Transverse colon (tissue), 4 donors: ENCODE data around the gene TRIM33. TPM values are rescaled to one million over a fixed set of nuclear protein-coding genes. Genes with fewer than 3 reads are reported as not detected.
A peak's percentile ranks its signal among the peaks of the same experiment; 100 is the strongest.

Experiments
- DNase-seq: peaks from one replicate; pipeline ENCODE4 v3.0.0-alpha.2; 2019
- H3K27ac ChIP-seq, 4 donors: fragments of 200-600 bp; sonication (generic); 2 replicates each; pipeline ENCODE4 v1.5.1; 2016 to 2018; ENCODE audit warnings: inconsistent platforms in 4 of 4
- H3K27me3 ChIP-seq: fragments of 200-600 bp; sonication (generic); 2 replicates; pipeline ENCODE4 v1.5.1; 2017; ENCODE audit warnings: inconsistent platforms
- H3K36me3 ChIP-seq, 4 donors: fragments of 200-600 bp; sonication (generic); 2 replicates each; pipeline ENCODE4 v1.5.1; 2017 to 2019; ENCODE audit warnings: inconsistent platforms in 4 of 4
- H3K4me1 ChIP-seq, 4 donors: fragments of 200-600 bp; sonication (generic); 2 replicates each; pipeline ENCODE4 v1.5.1; 2017 to 2020; ENCODE audit warnings: inconsistent platforms in 4 of 4
- H3K4me3 ChIP-seq, 4 donors: fragments of 200-600 bp; sonication (generic); 1 replicate in 1 of 4; 2 replicates in 3 of 4; pipeline versions ENCODE4 v1.5.1 to v1.6.1; 2017 to 2019; ENCODE audit warnings: inconsistent platforms in 4 of 4
- H3K9me3 ChIP-seq, 2 donors: fragments of 200-600 bp; sonication (generic); 2 replicates each; pipeline ENCODE4 v1.5.1; 2017 to 2019; ENCODE audit warnings: inconsistent platforms in 2 of 2
- CTCF ChIP-seq, 5 experiments: fragments of 200-600 bp in 3 of 5; fragments of 450-650 bp in 2 of 5; sonication (generic) in 3 of 5; IDR thresholded peaks; 1 replicate in 2 of 5; 2 replicates in 3 of 5; pipeline ENCODE4 v1.5.1; 2016 to 2017; ENCODE audit warnings: antibody characterized with exemption in 5 of 5, inconsistent platforms in 3 of 5, mild to moderate bottlenecking in 2 of 5, moderate library complexity in 1 of 5
- EP300 ChIP-seq: sonication (generic); formaldehyde crosslinking; IDR thresholded peaks from one replicate; pipeline ENCODE4 v1.6.1; 2017; ENCODE audit warnings: antibody characterized with exemption, low read depth
- POLR2A ChIP-seq: fragments of 450-650 bp; IDR thresholded peaks from one replicate; pipeline ENCODE4 v1.6.1; 2016; ENCODE audit warnings: antibody characterized with exemption, mild to moderate bottlenecking, moderate library complexity
- POLR2AphosphoS5 ChIP-seq, 3 donors: sonication (generic); formaldehyde crosslinking; IDR thresholded peaks; one replicate each; pipeline ENCODE4 v1.6.1; 2016; ENCODE audit warnings: antibody characterized with exemption in 3 of 3
- WGBS, 2 donors: methylation state at CpG; one replicate each; pipeline ENCODE4 v1.1.5; 2018; ENCODE audit warnings: low coverage in 1 of 2; 5-methylcytosine and 5-hydroxymethylcytosine counted together
- in situ Hi-C, 4 donors: fragments of 200-750 bp; cut with MboI; loops; one replicate each; pipeline versions ENCODE4 v1.15.0 to v1.15.1; 2017; ENCODE audit warnings: low sequenced_read_pairs in 3 of 4, low pct_ligation_motif_present in 1 of 4, low pct_unique_long_range_greater_than_20kb in 1 of 4
- intact Hi-C: fragments of 100-400 bp; cut with DNase I; formaldehyde crosslinking; loops from one replicate; pipeline ENCODE4 v1.15.1; 2023; ENCODE audit warnings: low total_unique reads
- total RNA-seq, 4 donors: library from RNA; depleted of rRNA; stranded (reverse); fragments of >200 nt; gene quantifications; one replicate each; pipeline ENCODE4 v1.1.0, GENCODE V29; 2016

Gene TRIM33
- total RNA-seq, 4 donors from 2014 or later: 35.4 to 53.7 (median 44.1) TPM

- WGBS, 2 donors: 100% methylated on average over 1 of the region's 1 CpG
- Histone ChIP-seq H3K36me3 (peaks cover 0 to 11% (median 0%) of the 10 kb centered on the region in 4 donors), H3K27ac (no peak overlapping the region), H3K9me3 (no peaks in the 10 kb centered on the region), H3K4me1 (no peaks in the 10 kb centered on the region), H3K27me3 (no peaks in the 10 kb centered on the region), H3K4me3 (no peak overlapping the region)
- no peak for DNase-seq
- intact Hi-C loops: no loop called here
- TF ChIP-seq POLR2AphosphoS5 (IDR thresholded peaks at IDR 0.05) (no peak), CTCF (IDR thresholded peaks at IDR 0.05) (no peak), EP300 (no peak), POLR2A (no peak)
- in situ Hi-C loops: no loop called here
Measured at GRCh38 chr1:114437812-114438211, 73.2 kb downstream of the TRIM33 start.

- no peaks in the 10 kb centered on the region for H3K9me3 ChIP-seq
- in situ Hi-C loops: no loop called here
- no peak for TF ChIP-seq CTCF (IDR thresholded peaks at IDR 0.05)
- no peak for TF ChIP-seq EP300
- no peak for TF ChIP-seq POLR2AphosphoS5 (IDR thresholded peaks at IDR 0.05)
- no peak for TF ChIP-seq POLR2A
- no peak for DNase-seq
- no peaks in the 10 kb centered on the region for H3K4me1 ChIP-seq
- H3K27ac ChIP-seq: no peak overlapping the region
- peaks cover 0 to 18% (median 0%) of the 10 kb centered on the region in 4 donors for H3K36me3 ChIP-seq
- intact Hi-C loops: no loop called here
- WGBS, 2 donors: 92 to 93% methylated on average over 3 of the region's 3 CpGs
- H3K27me3 ChIP-seq: no peaks in the 10 kb centered on the region
- no peak overlapping the region for H3K4me3 ChIP-seq
Measured at GRCh38 chr1:114436799-114437198, 74.2 kb downstream of the TRIM33 start.

- TF ChIP-seq POLR2A (no peak), CTCF (IDR thresholded peaks at IDR 0.05) (no peak), EP300 (no peak), POLR2AphosphoS5 (IDR thresholded peaks at IDR 0.05) (no peak)
- in situ Hi-C loops (no loop called here), intact Hi-C loops (no loop called here)
- WGBS, 2 donors: 84 to 92% methylated on average over 1 of the region's 1 CpG
- H3K27ac ChIP-seq: no peak overlapping the region
- peaks cover 0 to 18% (median 0%) of the 10 kb centered on the region in 4 donors for H3K36me3 ChIP-seq
- no peak for DNase-seq
- H3K9me3 ChIP-seq: no peaks in the 10 kb centered on the region
- no peak overlapping the region for H3K4me3 ChIP-seq
- H3K4me1 ChIP-seq: no peaks in the 10 kb centered on the region
- no peaks in the 10 kb centered on the region for H3K27me3 ChIP-seq
Measured at GRCh38 chr1:114435088-114435715, 75.8 kb downstream of the TRIM33 start.

- Histone ChIP-seq H3K4me3 (no peak overlapping the region), H3K27ac (no peak overlapping the region), H3K27me3 (no peaks in the 10 kb centered on the region), H3K4me1 (no peaks in the 10 kb centered on the region), H3K36me3 (peaks cover 0 to 22% (median 6%) of the 10 kb centered on the region in 4 donors), H3K9me3 (no peaks in the 10 kb centered on the region)
- peak in 2 of 3 donors; percentile 26 to 36 for TF ChIP-seq POLR2AphosphoS5 (IDR thresholded peaks at IDR 0.05)
- no peak for TF ChIP-seq POLR2A
- DNase-seq: no peak
- intact Hi-C loops (no loop called here), in situ Hi-C loops (no loop called here)
- WGBS, 2 donors: 65 to 90% methylated on average over 1 of the region's 1 CpG
Measured at GRCh38 chr1:114431026-114431425, 80.0 kb downstream of the TRIM33 start.
